Thyroid gland (tissue), 4 donors: Measurements from ENCODE around the gene FAM180B.

Experiments
- POLR2A ChIP-seq, 2 donors: fragments of 450-650 bp; IDR thresholded peaks; one replicate each; pipeline ENCODE4 v1.6.1; 2017; ENCODE audit warnings: antibody characterized with exemption in 2 of 2, mild to moderate bottlenecking in 2 of 2, moderate library complexity in 1 of 2
- TF ChIP-seq, protein P1 (sequence below), 6 experiments: fragments of 200-600 bp in 3 of 6; fragments of 450-650 bp in 3 of 6; sonication (generic) in 3 of 6; IDR thresholded peaks; one replicate each; pipeline ENCODE4 v1.5.1; 2016 to 2019; ENCODE audit warnings: antibody characterized with exemption in 6 of 6, mild to moderate bottlenecking in 2 of 6, inconsistent platforms in 1 of 6, moderate library complexity in 1 of 6

- TF ChIP-seq, protein P1, sequence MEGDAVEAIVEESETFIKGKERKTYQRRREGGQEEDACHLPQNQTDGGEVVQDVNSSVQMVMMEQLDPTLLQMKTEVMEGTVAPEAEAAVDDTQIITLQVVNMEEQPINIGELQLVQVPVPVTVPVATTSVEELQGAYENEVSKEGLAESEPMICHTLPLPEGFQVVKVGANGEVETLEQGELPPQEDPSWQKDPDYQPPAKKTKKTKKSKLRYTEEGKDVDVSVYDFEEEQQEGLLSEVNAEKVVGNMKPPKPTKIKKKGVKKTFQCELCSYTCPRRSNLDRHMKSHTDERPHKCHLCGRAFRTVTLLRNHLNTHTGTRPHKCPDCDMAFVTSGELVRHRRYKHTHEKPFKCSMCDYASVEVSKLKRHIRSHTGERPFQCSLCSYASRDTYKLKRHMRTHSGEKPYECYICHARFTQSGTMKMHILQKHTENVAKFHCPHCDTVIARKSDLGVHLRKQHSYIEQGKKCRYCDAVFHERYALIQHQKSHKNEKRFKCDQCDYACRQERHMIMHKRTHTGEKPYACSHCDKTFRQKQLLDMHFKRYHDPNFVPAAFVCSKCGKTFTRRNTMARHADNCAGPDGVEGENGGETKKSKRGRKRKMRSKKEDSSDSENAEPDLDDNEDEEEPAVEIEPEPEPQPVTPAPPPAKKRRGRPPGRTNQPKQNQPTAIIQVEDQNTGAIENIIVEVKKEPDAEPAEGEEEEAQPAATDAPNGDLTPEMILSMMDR (IDR thresholded peaks at IDR 0.05): no peak
- no peak for TF ChIP-seq POLR2A (IDR thresholded peaks at IDR 0.05)
Measured at GRCh38 chr11:47545298-47545697, 41.2 kb upstream of the FAM180B start.
